Spleen (tissue), 7 donors: Measurements from ENCODE around the gene PTPRG.

ENCODE experiments used
- POLR2AphosphoS5 ChIP-seq, 3 donors: sonication (generic); formaldehyde crosslinking; IDR thresholded peaks; one replicate each; pipeline ENCODE4 v1.5.1; 2017; ENCODE audit warnings: antibody characterized with exemption in 3 of 3
- TF ChIP-seq, protein P1 (sequence below), 11 experiments: fragments of 200-600 bp in 7 of 11; fragments of 450-650 bp in 4 of 11; sonication (generic) in 4 of 11; IDR thresholded peaks in 8 of 11; conservative IDR thresholded peaks in 3 of 11; 1 replicate in 7 of 11; 2 replicates in 4 of 11; pipeline versions ENCODE4 v1.4.0 to v1.8.0; 2016 to 2021; ENCODE audit warnings: antibody characterized with exemption in 11 of 11, inconsistent platforms in 4 of 11, mild to moderate bottlenecking in 1 of 11
- donor health status: DM: no; HTN: no; CAD: no; lungs with moderate emphysema.
- donor health status: DM: no; HTN: no; CAD: no.
- donor health status: DM: no; HTN: no; CAD: no.

DNA sequence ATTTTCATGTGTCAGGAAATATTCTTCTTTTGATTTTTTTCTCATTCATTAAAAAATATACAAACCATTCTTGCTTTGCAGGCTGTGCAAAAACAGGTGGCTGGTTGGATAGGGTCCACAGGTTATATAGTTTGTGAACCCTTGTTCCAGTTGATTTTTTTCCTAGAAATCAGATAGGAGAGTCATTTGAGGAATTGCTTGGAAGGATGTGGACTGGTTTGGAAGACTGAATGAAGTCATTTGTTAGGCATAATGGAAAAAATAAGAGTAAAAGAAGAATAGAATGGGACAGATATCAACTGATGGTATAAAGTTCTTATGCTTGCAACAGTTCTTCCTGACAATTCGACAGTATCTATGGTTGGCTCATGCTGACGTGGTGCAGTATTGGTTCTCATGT is 189.4 kb downstream of the PTPRG start:
- no peak for TF ChIP-seq POLR2AphosphoS5 (IDR thresholded peaks at IDR 0.05)
- TF ChIP-seq, protein P1, sequence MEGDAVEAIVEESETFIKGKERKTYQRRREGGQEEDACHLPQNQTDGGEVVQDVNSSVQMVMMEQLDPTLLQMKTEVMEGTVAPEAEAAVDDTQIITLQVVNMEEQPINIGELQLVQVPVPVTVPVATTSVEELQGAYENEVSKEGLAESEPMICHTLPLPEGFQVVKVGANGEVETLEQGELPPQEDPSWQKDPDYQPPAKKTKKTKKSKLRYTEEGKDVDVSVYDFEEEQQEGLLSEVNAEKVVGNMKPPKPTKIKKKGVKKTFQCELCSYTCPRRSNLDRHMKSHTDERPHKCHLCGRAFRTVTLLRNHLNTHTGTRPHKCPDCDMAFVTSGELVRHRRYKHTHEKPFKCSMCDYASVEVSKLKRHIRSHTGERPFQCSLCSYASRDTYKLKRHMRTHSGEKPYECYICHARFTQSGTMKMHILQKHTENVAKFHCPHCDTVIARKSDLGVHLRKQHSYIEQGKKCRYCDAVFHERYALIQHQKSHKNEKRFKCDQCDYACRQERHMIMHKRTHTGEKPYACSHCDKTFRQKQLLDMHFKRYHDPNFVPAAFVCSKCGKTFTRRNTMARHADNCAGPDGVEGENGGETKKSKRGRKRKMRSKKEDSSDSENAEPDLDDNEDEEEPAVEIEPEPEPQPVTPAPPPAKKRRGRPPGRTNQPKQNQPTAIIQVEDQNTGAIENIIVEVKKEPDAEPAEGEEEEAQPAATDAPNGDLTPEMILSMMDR (IDR thresholded peaks at IDR 0.05 in 8 of 11, conservative IDR thresholded peaks at IDR 0.05 in 3 of 11), result no peak
